Renal cortex interstitium (tissue), 11 donors: ENCODE results near the gene KHDC4. TPM values are rescaled to one million over a fixed set of nuclear protein-coding genes. Genes with fewer than 3 reads are reported as not detected.
"Not testable (repeated sequence)": the region's sequence is repeated elsewhere in the genome, so short reads cannot be mapped to it uniquely, and the experiment has no call there.

Experiments
- DNase-seq, 11 donors: peaks; one replicate each; pipeline ENCODE4 v3.0.0-alpha.2; 2013; ENCODE audit warnings: low read depth in 9 of 11, low spot score in 4 of 11; ENCODE audit errors: extremely low read depth in 1 of 11
- polyA plus RNA-seq, 3 donors: library from polyadenylated mRNA; unstranded; fragments of 120-200 nt; gene quantifications; one replicate each; pipeline ENCODE4 v1.2.1, GENCODE V29; 2013; ENCODE audit not compliant: insufficient read length in 3 of 3

Gene KHDC4
- polyA plus RNA-seq, 3 donors: 48.4 to 81.3 (median 52.5) TPM

DNA sequence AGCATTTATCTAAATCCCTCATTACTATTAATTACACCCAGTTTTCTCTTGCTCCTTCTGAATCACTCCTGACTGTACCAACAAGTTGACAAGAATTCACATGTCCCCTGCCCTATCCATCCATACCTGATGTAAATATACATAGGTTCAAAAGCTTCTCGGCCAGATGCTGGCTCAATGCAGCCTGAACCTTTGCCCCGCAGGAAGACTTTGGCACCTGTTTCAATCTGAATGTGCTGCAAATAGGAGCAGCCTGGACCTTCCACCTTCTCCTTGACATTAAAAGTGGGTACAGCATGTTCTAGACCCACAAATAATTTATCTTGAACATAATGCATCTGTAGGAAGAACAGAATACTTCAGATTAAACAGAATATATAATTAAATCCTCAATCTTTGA lies 8.7 kb downstream of the KHDC4 start:
- no peak for DNase-seq

DNA sequence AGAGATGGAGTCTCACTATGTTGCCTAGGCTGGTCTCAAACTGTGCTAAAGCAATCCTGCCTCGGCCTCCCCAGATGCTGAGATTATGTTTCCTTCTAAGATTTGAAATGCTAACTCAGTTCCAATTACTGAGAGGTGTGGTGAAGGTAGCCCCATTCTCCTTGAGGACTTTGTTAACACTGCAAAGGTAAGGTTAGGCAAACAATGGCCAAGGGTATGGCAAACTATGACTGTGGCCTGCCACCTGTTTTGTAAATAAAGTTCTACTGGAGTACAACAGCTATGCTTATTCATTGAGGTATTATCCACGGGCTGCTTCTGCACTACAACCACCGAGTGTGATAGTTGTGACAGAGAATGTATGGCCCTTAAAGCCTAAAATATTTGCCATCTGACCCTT lies 13.5 kb downstream of the KHDC4 start:
- no peak for DNase-seq

DNA sequence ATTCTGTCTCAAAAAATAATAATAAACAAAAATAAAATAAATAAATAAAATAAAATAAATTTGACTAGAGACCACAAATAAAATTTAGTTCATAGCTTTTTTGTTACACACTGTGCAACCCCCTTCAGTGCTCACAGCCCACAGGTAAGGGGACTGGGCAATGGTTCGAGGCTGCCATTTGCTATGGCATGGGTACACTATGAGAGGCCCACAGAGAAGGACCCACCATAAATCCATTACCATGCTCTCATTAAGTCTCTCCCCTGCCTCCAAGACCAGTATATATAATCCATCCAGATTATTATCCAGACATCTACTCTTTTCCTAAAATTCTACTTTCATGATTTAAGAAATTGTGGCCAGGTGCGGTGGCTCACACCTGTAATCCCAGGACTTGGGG lies 14.4 kb downstream of the KHDC4 start:
- no peak for DNase-seq

DNA sequence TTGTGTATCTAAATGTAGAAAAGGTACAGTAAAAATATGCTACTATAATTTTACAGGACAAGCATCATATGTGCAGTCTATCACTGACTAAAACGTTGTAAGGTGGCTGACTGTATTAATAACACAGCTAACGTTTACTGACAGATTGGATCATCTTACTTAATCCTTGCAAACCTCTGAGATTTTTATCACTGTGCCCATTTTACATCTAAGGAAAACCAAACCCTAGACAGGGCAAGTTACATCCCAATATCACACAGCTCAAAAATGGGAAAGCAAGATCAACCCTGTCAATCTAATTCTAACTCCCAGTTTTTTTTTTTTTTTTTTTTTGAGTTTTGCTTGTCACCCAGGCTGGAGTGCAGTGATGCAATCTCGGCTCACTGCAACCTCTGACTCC lies 15.6 kb downstream of the KHDC4 start:
- DNase-seq: no peak

DNA sequence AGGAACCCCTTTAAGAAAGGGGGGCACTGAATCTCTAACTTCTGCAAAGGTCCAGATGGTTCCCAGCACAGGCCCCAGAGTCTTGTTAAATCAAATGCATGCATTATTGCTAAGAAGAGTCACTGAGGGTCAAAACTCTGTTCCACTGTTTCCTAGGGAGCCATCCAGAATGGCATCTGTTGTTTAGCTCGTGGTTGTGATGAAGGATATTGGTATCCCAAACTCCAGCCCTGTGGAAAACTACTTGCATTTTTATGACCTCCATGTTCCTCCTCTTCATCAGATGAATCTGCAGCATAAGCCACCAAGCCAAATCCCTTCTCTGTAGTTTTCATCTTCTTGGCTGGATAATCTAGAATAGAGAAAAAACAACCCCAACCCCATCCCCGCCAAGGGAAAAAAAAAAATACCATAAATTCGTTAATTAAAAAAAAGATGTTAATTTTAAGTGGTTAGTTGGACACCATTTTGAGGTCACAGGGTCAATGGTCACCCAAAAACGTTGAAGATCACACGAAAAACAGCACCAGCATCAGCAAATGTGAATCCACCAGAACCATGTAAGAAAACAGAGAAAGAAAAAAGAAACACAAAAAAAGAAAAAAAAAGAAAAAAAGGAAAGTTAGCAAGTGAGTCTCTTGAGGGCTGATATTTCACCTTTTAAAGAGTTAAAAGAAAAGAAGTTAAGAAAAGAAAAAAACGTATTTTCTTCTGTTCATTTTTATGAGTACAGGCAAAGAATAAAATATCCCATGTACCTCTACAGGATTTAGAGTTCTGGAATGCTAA lies 20.1 kb downstream of the KHDC4 start:
- no peak for DNase-seq

DNA sequence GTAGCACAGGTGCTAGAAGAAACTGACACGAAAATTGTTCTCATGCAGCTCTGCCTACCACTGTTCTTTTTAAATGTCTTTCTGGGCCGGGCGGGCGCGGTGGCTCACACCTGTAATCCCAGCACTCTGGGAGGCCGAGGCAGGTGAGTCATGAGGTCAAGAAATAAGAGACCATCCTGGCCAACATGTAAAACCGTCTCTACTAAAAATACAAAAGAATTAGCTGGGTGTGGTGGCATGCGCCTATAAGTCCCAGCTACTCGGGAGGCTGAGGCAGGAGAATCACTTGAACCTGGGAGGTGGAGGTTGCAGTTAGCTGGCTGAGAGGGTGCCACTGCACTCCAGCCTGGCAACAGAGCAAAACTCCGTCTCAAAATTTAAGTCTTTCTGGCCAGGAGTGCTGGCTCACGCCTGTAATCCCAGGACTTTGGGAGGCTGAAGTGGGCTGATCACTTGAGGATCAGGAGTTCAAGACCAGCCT lies 22.1 kb downstream of the KHDC4 start:
- DNase-seq: no peak

DNA sequence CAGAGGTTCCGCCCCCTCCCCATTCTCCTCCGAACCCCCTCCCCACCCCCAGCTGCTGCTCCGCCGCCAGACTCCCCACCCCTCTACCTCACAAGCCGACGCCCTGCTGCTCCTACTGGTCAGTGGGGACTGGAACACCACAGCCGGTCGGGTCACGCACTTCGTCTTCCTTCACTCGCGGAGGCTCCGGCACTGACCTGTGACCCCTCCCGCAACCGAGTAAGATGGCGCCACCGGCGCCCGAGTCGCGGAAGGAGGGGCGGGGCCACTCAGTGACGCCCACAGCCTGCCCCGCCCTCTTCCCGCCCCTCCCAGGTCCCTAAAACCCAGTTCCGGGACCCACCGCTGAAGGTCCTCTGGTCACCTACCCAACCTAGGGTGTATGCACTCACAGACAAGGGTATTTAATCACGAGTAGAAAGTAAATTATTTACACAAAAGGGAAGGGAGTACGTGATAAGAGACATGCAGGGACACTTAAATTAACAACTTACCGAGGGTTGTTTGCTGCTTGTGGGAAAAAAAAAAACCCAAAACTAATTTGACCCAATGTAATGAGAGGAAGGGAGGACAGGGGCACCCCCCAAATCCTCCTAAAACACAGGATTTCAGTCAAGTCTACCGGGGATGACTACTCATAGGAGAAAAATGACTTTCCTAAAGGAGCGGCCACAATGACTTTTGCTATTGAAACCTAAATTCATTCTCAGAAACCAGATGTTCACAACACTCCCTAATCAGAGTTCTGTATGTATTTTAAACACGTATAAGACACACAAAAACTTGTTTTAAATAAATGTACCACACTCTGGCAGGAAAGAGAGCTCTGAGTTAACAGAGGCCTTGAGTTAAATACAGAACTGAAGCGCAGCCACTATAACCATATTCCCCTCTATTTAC lies 22.8 kb downstream of the KHDC4 start, which contains the start of gene RIT1:
RIT1 (minus strand) TSS at position 194 of the 900 bp plus-strand sequence. CDS start 588 bp downstream, outside the sequence.
- peak; percentile 64 to 86 (median 77) for DNase-seq

DNA sequence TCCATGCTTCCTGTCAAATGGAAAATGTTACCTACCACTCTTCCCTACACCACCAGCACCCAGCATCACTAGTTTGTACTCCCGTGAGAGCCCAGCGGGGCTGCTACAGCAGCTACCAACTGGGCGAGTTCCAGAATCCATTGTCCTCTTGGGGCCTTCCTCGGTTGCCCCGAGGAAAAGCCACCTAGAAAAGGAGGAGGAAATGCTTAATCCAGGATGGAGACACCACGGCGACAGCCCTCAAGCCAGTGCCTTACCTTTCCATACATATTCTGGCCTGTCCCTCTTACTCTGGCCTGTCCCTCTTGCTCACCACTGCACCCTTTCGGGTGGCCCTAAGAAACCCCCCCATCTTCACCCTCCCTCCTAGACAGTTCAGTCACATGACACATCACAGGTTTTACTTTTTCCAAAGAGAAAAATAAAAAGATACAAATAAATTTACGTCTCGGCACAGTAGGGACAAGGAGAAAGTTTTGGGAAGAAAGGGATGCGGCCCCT lies 23.5 kb downstream of the KHDC4 start:
- DNase-seq: peak in 3 of 11 donors; percentile 4 to 40 (median 24)

DNA sequence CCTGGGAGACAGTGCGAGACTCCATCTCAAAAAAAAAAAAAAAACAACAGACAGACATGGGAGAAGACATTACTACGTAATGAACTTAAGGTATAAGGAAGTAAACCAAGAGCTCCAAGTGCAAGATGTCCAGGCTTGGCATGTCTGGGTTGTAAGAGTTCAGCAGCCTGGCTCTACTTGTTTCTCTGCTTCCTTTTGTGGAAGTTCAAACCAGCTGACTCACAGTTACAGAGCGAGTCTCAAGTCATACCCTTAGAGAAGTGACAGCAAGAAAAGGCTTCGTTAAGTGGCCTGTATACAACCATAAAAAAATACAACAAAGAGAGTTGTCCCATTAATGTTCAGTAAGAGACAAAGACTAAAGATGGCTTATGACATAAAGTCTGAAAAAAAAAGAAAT lies 24.3 kb downstream of the KHDC4 start:
- DNase-seq: no peak

DNA sequence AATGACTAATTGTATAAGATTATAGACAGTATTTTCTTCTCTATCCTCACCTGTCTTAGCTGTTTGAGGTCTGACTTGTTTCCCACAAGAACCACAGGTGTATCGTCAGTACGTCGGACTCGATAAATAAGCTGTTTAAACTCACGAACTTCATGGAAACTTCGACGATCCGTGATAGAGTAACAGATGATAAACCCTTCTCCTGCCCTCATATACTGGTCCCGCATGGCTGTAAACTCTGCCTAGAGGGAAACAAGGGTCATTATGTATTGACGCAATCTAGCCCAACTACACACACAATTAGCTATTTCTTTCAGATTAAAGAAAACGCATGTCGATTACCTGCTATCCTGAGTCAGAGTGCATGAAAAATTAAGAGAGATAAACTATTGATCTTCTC lies 30.0 kb downstream of the KHDC4 start:
- no peak for DNase-seq

DNA sequence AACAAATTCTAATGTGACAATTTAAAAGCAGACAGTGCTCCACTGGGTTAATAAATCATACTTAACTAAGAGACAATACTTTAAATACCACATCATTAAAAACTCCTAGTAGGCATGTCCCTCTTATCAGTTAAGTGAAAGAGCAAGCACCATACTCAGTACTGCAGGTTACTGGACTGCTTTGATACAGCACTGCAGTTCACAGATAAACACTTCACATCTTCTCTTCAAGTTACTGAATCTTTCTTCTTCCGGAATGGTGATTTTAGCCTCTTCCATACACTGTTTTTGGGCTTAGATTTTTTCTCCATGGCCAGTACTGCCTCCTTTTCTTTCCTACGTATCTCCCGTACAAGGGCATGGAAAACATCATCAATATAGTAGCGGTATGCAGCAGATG lies 34.1 kb downstream of the KHDC4 start:
- no peak for DNase-seq

DNA sequence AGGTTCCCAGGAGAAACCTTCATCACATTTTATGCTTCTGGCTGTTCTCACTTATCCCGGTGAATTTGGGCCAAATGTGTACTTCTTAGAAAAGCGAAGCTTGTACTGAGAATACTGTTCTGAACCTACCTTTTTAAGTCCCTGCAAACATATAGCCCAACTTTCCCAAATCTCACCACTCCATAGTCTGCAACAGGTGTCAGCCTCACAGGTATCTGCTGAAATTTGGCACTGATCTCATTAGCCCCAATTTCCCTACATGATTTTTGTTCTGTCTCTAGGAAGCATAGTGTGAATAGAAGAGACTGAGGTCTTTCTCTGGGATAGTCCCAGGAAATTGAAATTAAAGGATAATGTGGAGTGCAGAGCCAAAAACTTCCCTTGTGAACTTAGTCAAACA lies 34.5 kb downstream of the KHDC4 start:
- DNase-seq: no peak

DNA sequence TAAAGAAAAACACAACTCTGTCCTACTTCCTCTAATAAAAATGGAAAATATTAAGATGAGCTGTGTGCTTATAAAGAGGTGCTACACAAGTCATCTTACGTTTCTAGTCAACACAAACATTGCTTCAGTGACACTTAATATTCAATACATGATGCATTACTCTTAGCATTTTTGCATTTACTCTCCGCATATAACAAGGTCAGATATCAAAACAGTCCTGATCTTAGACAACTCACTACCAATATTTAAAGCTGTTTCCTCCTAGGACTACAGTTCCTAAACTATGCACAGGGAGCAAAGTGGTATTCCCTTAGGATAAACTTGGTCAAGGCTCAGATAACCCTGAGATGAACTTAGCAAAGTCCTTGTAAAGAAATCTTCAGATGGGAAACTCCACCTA lies 35.3 kb downstream of the KHDC4 start:
- no peak for DNase-seq

DNA sequence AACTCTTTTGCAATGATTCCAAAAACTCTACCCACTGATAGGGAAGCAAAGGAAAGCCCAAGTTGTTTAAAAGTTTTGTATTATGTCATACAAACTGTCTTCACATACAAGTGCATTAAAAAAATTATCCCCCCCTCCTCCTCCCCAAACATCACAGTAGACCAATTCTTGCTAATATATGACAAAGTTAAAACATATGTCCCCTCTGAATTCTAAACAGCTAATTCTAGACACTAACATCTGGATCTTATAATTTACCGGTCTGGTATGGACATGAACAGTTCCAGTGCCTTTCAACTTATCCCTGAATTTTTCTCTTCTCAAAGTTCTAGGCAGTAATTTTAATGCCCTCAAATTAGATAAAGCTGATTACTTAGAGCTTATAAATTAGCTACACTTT lies 36.5 kb downstream of the KHDC4 start:
- DNase-seq: no peak

DNA sequence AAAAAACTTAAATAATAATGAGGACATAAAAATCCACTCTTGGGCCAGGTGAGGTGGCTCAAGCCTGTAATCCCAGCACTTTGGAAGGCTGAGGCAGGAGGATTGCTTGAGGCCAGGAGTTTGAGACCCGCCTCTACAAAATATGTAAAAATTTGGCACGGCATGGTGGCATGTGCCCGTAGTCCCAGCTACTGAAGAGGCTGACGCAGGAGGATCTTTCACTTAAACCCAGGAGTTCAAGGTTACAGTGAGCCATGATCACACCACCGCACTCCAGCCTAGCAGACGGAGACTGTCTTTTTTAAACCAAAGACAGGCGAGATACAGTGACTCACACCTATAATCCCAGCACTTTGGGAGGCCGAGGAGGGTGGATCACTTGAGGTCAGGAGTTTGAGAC lies 37.7 kb downstream of the KHDC4 start:
- DNase-seq: not testable (repeated sequence)

DNA sequence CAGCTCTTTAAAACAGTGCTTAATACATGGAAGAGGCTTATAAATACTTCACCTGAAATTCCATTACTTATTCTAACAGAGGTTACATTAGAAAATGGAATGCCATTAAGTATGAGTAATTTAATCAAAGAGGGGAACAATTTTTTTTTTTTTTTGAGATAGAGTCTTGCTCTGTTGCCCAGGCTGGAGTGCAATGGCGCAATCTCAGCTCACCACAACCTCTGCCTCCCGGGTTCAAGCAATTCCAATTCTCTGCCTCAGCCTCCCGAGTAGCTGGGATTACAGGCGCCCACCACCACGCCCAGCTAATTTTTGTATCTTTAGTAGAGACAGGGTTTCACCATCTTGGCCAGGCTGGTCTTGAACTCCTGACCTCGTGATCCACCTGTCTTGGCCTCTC lies 38.6 kb downstream of the KHDC4 start:
- DNase-seq: not testable (repeated sequence)

DNA sequence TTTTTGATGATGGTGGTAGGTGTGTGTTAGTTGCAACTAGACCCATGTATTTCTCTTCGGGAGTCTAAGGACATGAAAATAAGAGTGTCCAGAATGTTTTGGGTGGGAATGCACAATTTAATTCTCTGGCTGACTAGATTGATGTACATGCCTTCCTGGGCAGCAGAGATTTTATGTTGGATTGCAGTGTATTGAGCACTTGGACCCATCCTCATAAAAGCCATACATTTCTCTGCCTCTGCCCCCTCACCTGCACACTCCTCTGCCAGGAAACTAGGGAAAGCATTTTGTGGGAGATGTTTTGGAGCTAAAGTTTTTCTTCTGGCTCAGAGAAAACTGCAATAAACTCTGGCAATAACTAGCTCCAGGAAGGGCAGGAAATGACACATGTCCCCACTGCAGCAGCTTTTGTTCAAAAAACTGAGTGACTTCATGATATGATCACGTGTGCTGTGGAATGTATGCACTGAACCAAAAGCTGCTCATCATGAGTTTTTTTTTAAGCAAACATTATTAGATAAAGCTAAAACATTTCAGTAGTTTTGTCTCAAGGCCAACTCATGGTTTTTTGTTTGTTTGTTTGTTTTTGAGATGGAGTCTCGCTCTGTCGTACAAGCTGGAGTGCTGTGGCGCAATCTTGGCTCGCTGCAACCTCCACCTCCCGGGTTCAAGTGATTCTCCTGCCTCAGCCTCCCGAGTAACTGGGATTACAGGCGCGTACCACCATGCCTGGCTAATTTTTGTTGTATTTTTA lies 40.6 kb downstream of the KHDC4 start:
- peak in 4 of 11 donors; percentile 15 to 42 (median 36) for DNase-seq

DNA sequence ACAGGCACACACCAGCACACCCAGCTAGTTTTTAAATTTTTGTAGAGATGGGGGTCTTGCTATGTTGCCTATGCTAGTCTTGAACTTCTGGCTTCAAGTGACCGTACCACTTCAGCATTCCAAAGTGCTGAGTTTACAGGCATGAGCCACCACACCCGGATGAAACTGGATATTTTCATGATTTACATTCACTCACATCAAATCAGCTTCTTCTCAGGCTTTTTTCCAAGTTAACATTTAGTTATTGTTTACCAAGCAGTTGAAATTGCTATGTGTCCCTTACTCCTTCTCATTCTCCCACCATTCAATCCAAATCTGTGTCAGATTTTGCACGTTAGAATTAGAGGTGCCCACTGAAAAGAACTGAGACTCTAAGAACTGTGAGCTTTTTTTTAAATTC lies 41.4 kb downstream of the KHDC4 start:
- no peak for DNase-seq

DNA sequence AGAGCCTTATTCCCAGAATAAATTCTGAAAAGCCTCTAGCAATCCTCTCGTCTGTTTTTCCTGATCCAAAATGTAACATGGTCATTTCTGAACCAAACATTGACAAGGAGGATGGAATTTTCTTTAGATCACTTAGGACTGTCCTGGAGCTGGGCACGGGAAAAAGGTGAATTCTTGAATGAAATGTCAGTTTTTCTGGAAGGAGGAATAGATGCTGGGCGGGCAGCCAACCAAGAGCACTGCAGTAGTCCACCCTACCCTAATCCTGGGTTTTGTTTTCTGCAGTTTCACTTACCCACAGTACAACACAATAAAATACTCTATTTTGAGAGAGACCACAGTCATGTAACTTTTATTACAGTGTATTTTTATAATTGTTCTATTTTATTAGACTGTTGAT lies 44.0 kb downstream of the KHDC4 start:
- DNase-seq: no peak
